Measurements from ENCODE around the gene SERPINH1.

Gene SERPINH1

DNA sequence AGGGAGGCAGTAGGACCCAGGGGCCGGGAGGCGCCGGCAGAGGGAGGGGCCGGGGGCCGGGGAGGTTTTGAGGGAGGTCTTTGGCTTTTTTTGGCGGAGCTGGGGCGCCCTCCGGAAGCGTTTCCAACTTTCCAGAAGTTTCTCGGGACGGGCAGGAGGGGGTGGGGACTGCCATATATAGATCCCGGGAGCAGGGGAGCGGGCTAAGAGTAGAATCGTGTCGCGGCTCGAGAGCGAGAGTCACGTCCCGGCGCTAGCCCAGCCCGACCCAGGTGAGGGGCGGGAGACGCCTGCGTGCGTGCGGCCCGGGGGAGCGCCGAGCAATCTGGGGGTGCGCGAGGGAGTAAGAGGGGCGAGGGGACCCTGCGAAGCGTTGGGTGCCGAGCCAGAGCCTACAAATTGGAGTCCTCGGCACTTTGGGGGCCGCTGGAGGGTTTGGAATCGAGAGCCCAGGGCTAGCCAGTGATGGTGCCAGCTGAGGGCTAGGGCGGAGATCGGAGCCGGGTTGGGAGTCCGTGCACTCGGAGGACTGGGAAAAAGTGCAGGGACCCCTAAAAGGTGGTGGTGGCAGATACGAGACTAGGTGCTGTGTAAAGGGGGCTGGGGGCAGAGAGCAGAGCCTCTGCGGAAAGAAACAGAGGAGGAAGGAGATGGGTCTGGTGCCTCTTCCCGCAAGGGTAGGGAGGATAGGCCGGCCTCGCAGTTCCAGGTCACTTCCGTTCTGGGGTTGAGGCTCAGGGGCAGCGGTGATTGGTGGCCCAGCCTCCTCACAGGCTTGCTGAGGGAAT lies at the start of gene SERPINH1:
Gene SERPINH1 (plus strand): TSS at position 206 of the 788 bp plus-strand sequence. CDS start 4,097 bp downstream, outside the sequence.
- peak; percentile 39 for DNase-seq

DNA sequence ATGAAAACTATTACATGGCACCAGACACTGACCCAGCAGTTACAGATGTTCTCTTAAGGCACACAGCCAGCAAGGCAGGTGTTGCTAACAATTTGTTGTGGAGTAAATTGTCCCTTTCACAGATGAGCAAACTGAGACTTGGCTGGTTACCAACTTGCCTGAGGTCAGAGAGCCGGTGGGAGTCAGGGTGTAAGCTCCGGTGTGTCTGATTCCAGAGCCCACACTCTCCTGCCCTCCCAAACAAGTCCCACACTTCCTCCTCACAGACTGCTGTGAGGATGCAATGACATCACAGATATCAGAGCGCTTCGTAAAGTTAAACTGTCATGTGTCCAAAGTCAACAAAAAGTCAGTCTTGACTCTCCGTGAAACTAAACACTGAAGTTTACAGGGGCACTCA lies 48.8 kb upstream of the SERPINH1 start:
- DNase-seq: no peak

DNA sequence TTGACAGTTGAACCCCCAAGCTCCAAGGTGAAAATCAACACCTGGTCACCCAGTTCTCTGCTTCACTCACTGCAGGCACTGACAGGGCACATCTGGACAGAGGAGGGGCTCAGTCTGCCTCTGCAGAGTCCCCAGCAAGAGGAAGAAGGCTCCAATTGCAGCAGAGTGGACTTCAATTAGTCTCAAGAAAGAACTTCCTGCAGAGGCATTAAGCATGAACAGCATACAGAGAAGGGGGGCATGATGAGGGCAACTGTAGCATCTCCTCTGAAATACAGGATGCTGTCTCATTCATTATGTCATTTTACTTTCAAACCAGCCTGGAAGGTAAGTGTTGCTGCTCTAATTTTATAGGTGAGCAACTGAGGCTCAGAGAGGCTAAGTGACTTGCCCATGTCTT lies 47.5 kb upstream of the SERPINH1 start:
- no peak for DNase-seq

DNA sequence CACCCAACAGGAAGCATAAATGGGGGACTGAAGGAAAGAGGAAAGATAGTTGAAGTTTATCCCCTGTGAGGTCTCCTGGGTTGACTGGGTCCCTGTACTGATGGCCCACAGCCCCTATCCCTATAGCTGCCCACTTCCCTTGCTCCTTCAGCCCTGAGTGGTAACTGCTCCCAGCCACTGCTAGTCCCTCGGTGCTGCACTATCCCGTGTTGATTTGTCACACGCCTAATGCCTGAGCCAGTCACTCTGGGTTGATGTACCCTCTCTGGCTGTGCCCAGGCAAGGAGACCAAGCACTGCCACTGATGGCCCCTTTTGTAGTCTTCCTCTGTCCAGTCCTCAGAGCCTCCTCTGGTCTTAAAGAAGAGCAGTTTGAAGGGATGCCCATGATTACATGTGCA lies 45.9 kb upstream of the SERPINH1 start:
- no peak for DNase-seq

DNA sequence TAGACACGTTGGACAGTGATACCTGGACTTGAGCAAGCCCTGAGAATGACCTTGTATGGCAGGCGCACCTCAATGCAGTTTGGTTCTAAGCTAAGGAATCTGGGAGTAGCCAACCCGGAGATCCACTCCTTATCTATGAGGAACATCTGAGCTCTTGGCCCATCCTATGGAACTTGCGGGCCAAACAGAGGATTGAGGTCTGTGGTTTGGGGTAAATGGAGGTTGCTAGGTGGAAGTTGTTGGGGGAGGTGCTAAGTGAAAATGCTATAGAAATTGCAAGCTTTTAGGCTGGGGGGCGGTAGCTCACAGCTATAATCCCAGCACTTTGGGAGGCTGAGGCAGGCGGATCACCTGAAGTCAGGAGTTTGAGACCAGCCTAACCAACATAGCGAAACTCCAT lies 45.2 kb upstream of the SERPINH1 start:
- no peak for DNase-seq

GRCh38 chr11:75518204-75518549 lies 43.9 kb upstream of the SERPINH1 start:
- DNase-seq: no peak

DNA sequence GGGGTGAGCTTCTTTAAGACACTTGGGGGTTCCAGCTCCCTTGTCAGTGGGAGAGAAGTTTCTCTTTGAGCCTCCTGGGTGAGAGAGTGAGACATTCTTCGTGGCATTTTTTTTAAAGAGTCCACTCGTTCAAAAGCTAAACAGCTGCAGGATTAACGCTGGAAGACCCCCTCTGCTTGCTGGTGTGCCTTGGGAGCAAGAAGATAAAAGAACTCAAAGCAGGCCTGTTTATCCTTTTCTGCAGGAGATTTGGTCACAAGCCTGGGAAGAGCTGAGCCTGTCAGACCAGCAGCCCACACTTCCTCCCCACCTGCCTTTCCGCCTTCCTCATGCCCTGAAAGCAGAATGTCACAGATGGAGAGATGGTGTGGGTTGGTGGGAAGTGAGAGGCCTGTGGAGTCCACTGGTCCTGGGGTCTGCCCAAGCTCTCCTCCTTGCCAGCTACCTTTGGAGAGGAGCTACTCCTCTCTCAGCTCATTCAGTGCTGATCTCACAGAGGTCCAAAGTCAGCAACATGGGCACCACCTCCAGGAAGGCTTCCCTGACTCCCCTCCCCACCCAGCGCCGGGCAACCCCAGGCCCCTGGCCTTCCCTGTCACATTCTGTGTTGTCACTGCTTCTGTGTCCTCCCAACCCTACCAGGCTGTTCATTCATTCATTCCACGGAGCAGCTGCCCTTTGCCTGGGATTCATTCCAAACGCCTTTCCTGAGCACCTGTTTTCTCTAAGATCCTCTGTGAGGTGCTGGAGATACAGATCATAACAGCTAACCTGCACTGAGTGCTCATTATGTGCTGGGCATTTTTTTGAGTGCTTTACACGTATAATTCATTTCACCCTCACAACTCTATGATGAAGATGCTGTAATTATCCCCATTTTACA lies 43.0 kb upstream of the SERPINH1 start:
- no peak for DNase-seq

- DNase-seq: no peak
Observed at GRCh38 chr11:75520688-75521087, 41.4 kb upstream of the SERPINH1 start.

- DNase-seq: no peak
Observed at GRCh38 chr11:75522286-75523044, 39.6 kb upstream of the SERPINH1 start.

DNA sequence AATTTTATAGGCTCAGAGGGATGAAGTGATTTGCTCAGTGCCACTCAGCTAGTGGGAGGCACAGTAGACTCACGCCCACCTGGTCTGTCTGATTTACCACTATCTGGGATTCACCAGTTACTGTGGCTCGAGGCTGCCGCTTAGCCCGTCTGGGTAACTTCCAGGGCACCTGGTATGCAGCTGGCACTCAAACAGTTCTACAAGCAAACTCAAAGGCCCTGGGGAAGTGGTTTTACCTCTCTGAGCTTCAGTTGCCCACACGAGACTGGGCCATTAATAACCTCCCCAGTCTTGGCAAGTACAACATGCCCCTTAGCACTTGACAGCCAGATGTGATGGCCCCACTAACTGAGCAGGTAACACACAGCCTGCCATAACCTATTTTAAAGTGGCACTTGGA lies 38.9 kb upstream of the SERPINH1 start:
- no peak for DNase-seq

- no peak for DNase-seq
Observed at GRCh38 chr11:75523811-75524664, 38.0 kb upstream of the SERPINH1 start.

- DNase-seq: no peak
Observed at GRCh38 chr11:75524665-75525432, 37.2 kb upstream of the SERPINH1 start.

- peak; percentile 30 for DNase-seq
Observed at GRCh38 chr11:75525433-75526191, 36.4 kb upstream of the SERPINH1 start, which contains the start of gene GDPD5. TSS of gene GDPD5 (minus strand) at chr11:75525941. CDS start at chr11:75477735, 48,206 bp downstream.

GRCh38 chr11:75526192-75526541 lies 35.9 kb upstream of the SERPINH1 start:
- DNase-seq: no peak

- DNase-seq: no peak
Observed at GRCh38 chr11:75527130-75527529, 34.9 kb upstream of the SERPINH1 start.

DNA sequence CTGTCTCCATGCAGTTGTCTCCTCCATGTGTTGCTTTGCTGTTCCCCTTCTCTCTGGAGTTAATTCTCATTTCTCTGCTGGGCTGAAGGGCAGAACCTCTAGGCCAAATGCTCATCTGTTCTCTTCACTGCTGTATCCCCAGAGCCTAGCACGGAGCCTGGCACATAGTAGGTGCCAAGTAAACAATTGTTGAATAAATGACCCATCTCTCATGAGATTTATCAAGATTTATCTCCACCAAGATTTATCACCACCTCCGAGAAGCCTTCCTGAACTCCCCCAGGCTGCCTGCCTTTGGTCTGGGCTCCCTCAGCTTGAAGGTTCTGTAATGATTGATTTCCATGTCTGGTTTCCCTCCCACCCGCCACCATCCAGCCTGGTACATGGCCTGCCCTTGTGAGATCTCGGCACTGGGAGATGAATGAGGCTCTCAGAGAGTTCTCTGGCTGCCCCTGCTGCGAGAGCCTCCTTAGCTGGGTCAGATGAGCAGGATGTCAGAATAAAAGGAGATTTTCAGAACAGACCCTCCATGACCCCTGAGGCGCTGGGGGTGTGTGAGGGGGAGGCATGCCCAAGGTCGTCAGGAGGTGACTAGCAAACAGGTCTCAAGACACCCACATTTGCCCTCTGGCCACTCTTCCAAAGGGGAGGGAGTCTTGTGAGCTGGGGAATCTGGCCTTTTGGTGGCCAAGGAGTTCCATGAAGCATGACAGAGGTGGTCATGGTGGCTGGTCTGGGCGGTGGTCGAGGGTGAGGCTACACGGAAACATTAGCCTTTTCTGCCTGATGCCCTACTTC lies 33.9 kb upstream of the SERPINH1 start:
- DNase-seq: no peak

GRCh38 chr11:75530577-75530976 lies 31.5 kb upstream of the SERPINH1 start:
- DNase-seq: no peak

GRCh38 chr11:75531325-75531724 lies 30.7 kb upstream of the SERPINH1 start:
- DNase-seq: no peak

DNA sequence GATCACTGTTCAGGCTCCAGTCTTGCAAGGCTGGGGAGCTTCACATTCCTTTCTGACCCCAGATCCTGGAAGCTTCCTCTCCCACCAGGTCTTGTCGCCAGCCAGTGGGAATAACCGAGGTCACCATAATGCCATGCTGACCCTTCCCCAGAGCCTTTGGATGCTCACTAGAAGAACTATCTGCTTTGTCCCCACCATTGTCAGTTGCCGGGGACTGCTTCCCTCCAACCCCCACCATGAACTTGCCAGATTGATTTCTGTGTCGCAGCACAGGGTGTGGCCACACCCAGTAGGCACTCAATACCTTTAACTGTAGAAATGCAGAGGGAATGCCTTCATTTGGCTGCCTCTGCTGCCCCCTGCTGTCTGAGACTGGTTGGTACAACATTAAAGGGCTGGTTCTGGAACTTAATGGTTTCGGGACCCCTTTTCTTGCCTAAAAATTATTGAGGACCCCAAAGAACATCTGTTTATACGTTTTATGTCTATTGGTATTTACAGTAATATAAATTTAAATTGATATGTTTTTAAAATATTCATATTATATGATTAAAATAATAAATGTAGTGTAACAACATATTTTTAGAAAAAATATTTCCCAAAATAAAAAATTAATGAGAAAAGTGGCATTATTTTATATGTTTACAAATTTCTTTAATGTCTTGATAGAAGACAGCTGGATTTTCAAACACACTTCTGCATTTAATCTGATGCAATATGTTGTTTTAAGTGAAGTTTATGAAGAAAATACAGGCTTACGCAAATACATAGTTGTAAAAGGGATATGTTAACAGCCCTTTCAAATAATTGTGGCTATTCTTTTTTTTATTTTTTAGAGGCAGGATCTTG lies 29.6 kb upstream of the SERPINH1 start:
- peak; percentile 16 for DNase-seq

All from NCI-H1417 treated with DMSO at 0.1 percent for 48 hours (cell line).